IPS-NIHi7 (cell line): Measurements from ENCODE around the gene GPR162.
"Not testable (repeated sequence)": the region's sequence is repeated elsewhere in the genome, so short reads cannot be mapped to it uniquely, and the experiment has no call there.

ENCODE experiments used
- DNase-seq: peaks from one replicate; pipeline ENCODE4 v3.0.0; 2012; ENCODE audit warnings: mixed read lengths; ENCODE audit errors: extremely low spot score

Gene GPR162

GRCh38 chr12:6854036-6854435, 32.4 kb downstream of the GPR162 start:
- DNase-seq = no peak

GRCh38 chr12:6855322-6855721, 33.7 kb downstream of the GPR162 start:
- DNase-seq = no peak

DNA sequence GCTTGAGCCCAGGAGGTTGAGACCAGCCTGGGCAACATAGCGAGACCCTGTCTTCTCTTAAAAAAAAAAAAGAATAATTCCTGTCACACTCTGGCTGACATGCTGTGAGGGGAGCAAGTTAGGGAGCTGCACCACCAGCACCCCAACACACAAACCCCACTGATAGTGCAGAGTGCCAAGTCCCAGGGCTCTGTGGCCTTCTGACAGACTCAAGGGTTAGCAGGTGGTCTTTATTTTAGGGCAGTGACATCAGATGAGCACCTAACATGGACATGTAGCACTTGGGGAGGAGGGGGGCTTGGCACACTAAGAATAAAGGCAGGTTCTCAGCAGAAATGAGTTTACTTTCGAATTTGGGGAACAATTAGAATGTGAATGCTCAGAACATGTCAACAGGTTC, 37.2 kb downstream of the GPR162 start:
- DNase-seq = no peak

DNA sequence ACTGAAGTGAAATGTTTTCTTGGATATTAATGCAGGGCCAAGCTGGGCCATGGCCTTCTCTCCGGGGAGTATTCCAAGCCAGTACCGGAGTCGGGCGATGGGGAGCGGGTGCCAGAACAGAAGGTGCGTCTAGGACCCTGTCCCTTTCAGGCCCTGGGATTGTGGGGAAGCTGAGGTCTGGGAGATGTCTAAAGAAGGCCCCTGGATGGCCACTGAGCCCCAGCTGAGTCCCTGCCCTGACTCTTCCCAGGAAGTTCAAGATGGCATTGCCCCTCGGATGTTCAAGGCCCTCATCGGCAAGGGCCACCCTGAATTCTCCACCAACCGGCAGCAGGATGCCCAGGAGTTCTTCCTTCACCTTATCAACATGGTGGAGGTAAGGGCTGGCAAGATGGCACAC, 38.5 kb downstream of the GPR162 start:
- no peak for DNase-seq

GRCh38 chr12:6860942-6861341, 39.3 kb downstream of the GPR162 start:
- DNase-seq = no peak

GRCh38 chr12:6861391-6861790, 39.8 kb downstream of the GPR162 start:
- DNase-seq = no peak

GRCh38 chr12:6863033-6863432, 41.4 kb downstream of the GPR162 start:
- no peak for DNase-seq

GRCh38 chr12:6863586-6864321, 42.1 kb downstream of the GPR162 start:
- DNase-seq = no peak

DNA sequence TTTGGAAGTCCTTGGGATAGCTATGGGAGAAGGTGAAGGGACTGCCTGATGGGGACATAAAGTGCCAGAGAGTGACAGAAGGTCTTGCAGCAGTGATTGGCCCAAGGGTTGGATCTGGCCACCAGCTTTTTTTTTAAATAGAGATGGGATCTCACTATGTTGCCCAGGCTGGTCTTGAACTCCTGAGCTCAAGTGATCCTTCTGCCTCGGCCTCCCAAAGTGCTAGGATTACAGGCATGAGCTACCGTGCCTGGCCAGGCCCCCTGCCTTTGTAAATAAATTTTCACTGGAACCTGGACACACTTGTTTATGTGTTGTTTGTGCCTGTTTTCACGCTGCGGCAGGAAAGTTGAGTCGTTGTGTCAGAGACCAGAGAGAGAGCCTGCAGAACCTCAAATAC, 43.7 kb downstream of the GPR162 start:
- not testable (repeated sequence) for DNase-seq

- DNase-seq = peak; percentile 64
These were observed 44.7 kb downstream of the GPR162 start for GRCh38 chr12:6866163-6866919.

DNA sequence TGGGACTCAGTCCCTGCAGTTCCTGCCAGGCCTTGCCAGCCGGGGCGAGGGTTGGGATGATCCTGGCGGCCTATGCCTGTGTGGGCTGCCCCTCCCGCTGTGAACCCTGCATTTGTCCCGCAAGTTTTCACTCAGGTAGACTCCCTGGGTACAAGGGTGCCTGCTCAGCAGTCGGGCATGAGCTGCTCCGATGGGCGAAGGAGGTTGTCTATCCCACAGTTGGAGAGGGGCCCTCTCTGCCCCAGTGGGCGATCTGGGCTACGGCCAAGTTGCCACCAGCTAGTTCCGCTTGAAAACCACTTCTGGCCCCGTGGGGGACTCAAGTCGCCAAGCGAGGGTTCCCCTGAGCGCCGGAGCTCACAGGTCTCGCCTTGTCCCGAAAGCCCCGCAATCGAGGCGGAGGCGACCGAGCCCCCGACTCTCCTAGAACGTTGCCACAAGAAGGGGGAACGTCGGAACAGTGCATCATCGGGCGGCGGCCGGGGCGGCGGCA, 45.3 kb downstream of the GPR162 start:
- no peak for DNase-seq

DNA sequence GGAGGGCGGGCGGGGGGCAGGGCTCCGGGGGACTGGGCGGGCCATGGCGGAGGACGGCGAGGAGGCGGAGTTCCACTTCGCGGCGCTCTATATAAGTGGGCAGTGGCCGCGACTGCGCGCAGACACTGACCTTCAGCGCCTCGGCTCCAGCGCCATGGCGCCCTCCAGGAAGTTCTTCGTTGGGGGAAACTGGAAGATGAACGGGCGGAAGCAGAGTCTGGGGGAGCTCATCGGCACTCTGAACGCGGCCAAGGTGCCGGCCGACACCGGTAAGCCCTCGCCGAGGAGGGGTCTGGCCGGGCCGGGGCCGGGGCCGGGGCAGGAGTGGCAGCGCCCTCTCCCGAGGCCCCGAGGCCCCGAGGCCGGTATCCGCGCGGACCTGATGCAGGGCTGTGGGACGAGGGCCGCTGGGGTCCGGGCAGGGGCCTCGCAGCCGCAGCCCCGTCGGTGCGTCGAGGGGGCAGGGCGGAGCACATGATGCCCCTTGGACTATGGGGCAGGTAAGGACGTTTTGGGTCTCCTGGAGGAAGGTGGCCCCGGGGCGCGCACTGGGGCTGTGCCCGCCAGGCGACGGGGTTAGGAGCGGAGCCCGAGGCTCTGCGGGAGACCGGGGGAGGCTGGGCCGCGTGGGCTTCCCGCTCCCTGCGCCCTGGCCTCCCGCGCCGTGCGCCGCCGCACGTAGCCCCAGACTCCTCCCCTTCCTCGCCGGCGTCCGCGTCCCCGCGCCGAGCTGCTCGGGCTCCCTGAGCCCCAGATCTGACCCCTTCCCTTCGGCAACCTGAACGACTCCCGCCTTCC, 46.0 kb downstream of the GPR162 start, which contains the start of gene TPI1:
TSS of gene TPI1 (plus strand) at position 119 of the 798 bp plus-strand sequence. CDS start at position 155, 36 bp downstream.
- DNase-seq = peak; percentile 89

DNA sequence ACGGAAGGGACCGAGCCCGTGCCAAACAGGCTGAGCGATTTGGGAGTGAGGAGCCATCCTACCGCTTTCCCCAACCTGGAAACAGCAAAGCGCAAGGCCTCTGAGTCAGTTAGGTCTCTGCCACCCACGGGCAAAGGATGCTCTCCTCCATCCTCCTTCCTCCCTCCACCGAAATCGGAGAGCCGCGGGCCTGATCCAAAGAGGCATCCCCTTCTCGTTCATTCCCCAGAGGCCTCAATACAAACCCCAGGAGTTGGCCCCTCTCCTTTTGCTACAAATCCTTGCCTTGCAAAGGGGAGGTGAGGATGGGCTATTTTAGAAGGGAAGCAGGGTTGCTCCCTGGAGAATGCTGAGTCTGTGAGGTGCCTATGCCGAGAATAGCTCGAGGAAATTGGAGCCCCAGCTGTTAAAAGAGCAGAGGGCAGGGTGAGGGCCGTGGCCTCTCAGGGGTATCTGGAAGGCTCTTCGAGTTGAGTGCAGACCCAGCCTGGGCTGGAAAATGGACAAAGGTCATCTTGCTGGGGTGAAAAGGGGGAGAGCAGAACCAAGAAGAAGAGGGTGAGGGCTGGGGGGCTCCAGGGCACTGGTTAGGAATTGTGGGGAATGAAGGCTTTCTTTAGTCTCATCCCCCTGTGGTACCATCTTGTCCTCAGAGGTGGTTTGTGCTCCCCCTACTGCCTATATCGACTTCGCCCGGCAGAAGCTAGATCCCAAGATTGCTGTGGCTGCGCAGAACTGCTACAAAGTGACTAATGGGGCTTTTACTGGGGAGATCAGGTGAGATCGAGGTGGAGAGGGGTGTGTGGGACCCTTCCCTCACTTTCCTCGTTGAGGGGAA, 46.8 kb downstream of the GPR162 start:
- DNase-seq = no peak

DNA sequence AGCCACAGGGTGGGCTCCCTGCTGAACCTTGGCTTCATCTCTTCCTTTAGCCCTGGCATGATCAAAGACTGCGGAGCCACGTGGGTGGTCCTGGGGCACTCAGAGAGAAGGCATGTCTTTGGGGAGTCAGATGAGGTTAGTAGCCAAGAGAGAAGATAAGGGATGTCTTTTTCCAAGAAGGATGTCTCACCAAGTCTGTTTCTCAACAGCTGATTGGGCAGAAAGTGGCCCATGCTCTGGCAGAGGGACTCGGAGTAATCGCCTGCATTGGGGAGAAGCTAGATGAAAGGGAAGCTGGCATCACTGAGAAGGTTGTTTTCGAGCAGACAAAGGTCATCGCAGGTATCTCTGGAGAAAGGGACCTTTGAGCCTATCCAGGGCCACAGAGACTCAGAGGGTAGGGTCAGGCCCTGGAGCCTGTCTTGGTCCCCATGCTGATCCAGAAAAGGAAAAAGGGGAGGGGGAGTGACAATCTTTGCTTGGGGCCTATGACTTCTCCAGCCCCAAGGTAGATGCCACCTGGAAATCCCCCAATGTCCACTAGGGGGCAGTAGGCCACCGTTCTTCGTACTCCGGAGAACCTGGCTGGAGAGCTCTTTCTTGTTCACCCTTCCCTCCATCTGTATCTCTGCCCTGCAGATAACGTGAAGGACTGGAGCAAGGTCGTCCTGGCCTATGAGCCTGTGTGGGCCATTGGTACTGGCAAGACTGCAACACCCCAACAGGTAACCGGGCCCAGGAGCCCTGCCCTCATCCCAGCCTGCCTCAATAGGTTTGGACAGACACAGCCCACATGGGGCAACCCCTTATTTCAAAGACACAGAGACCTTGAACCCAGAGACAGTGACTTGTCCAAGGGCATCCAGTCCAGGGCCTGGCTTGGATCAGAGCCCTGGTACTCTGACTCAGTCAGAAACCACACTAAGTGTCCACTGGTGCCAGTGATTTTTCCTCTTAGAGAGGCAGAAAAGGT, 47.7 kb downstream of the GPR162 start:
- peak; percentile 69 for DNase-seq

DNA sequence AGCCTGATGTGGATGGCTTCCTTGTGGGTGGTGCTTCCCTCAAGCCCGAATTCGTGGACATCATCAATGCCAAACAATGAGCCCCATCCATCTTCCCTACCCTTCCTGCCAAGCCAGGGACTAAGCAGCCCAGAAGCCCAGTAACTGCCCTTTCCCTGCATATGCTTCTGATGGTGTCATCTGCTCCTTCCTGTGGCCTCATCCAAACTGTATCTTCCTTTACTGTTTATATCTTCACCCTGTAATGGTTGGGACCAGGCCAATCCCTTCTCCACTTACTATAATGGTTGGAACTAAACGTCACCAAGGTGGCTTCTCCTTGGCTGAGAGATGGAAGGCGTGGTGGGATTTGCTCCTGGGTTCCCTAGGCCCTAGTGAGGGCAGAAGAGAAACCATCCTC, 48.7 kb downstream of the GPR162 start:
- not testable (repeated sequence) for DNase-seq

- DNase-seq = no peak
These were observed 49.7 kb downstream of the GPR162 start for GRCh38 chr12:6871052-6871957.

DNA sequence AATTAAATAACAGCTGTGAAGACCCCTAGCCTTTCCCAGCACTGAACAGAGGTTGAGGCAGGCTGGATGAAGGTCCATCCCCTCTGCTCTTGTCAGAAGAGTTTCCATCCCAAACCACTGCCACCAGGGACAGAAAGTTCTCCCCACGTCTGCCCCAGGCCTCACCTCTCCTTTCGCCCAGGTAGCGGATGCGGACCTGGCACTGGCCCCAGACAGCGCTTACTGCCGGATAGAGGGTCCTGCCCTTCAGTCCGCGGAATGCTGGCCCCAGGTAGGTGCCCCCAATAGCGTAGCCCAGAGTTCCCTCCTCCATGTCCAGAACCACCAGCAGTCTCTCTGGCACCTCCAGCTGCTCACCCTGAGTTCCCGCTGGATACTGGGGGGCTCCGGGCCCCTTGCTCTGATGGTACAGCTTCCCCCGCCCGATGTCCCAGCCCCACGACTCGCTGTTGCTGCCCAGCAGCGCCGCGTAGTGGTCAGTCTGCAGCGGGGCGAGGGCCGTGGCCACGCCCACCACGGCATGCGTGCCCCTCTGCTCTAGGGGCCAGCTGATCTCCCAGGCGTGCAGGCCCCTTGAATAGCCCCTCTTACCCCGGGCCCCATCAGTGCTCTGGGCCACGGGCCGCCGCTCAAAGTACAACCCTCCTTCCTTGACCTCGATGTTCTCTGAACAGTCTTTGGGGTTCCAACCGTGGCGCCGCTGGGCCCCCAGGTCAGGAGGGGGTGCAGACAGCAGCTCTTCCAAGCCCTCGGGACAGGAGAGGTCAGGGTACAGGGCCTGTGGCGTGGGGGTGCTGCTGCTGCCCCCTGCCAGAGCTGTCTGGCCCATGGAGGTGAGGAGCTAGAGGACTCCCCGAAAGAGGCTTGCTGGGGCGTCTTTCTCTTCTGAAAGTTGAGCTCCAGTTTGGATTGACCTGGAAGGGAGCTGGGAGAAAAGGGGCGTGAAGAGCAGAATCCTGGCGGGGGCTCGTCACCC, 50.7 kb downstream of the GPR162 start:
- peak; percentile 78 for DNase-seq
